Immature natural killer cell (primary cell): ENCODE data around the gene NEK6. TPM values are rescaled to one million over a fixed set of nuclear protein-coding genes. Genes with fewer than 3 reads are reported as not detected.

Source experiments
- DNase-seq, 3 donors: peaks; one replicate each; pipeline ENCODE4 v3.0.0; 2022; ENCODE audit warnings: mixed read lengths in 1 of 3
- H3K27ac Mint-ChIP-seq, 6 donors: one replicate each; pipeline ENCODE4 v1.8.0; 2020; ENCODE audit warnings: mixed read lengths in 6 of 6, mild to moderate bottlenecking in 5 of 6, inconsistent platforms in 4 of 6, moderate library complexity in 3 of 6
- H3K27me3 Mint-ChIP-seq, 3 donors: one replicate each; pipeline ENCODE4 v1.8.0; 2020 to 2021; ENCODE audit warnings: low read depth in 3 of 3, mild to moderate bottlenecking in 3 of 3, mixed read lengths in 3 of 3, moderate library complexity in 3 of 3, inconsistent platforms in 1 of 3
- H3K36me3 Mint-ChIP-seq, 3 donors: one replicate each; pipeline ENCODE4 v1.8.0; 2020; ENCODE audit warnings: mixed read lengths in 3 of 3, inconsistent platforms in 2 of 3, mild to moderate bottlenecking in 2 of 3
- H3K4me1 Mint-ChIP-seq, 2 donors: one replicate each; pipeline ENCODE4 v1.8.0; 2020; ENCODE audit warnings: inconsistent platforms in 2 of 2, mild to moderate bottlenecking in 2 of 2, mixed read lengths in 2 of 2, moderate library complexity in 1 of 2
- H3K4me3 Mint-ChIP-seq, 5 donors: one replicate each; pipeline ENCODE4 v1.8.0; 2020; ENCODE audit warnings: mild to moderate bottlenecking in 5 of 5, mixed read lengths in 5 of 5, inconsistent platforms in 3 of 5, moderate library complexity in 3 of 5
- H3K9me3 Mint-ChIP-seq, 6 donors: one replicate each; pipeline ENCODE4 v1.8.0; 2020; ENCODE audit warnings: mild to moderate bottlenecking in 6 of 6, mixed read lengths in 6 of 6, inconsistent platforms in 4 of 6, moderate library complexity in 3 of 6
- polyA plus RNA-seq, 3 donors: library from polyadenylated mRNA; unstranded; fragments of 300-500 nt; fragmentation: Illumina TruSeq; gene quantifications; one replicate each; pipeline ENCODE4 v1.2.3, GENCODE V29; 2021

NEK6 gene
- polyA plus RNA-seq, 3 donors from 2014 or later = 8.8 to 18.0 (median 13.8) TPM

DNA sequence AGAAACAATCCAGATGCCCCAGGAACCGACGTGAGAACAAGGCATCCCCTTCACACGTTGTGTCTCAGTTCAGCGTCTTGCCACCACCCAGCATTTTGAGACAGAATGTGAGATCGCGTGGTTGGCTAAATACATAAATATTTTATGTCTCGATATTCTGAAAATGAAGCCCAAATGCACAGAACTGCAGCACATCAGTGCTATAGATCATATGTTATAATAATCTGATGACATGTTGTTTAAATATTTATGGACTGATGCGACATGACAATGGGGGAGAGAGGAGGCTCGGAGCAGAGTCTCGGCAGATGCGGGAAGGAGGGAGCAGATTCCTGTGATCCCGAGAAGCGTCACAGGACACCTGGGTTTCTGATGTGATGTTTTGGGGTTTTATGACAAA lies 10.9 kb downstream of the NEK6 start:
- Mint-ChIP-seq H3K27me3 (peaks cover 0 to 3% (median 2%) of the 10 kb centered on the region in 3 donors), H3K36me3 (no peaks in the 10 kb centered on the region), H3K27ac (peak overlapping the region in 3 of 6 donors; percentile 51 to 84 (median 63)), H3K4me3 (peak overlapping the region in 1 of 5 donors; percentile 27), H3K9me3 (no peaks in the 10 kb centered on the region), H3K4me1 (peaks cover 82 to 87% of the 10 kb centered on the region in 2 donors)
- no peak for DNase-seq

DNA sequence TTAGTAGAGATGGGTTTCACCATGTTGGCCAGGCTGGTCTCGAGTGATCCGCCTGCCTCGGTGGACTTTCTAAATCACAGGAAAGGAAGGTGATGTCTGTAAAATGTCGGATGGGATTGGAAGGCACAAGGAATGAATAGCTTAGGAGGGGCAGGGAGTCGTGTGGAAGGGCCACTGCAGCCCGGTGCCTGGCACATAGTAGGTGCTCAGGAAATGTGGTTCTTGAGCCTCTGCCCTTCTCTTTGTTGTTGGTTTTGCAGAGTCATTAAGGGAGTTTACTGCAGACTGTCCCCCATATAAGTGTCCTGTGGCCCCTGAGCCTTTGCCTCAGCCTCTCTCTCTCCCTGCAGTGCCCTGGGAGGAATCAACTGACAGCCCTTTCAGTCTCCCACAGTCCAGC lies 11.8 kb downstream of the NEK6 start:
- Mint-ChIP-seq H3K27ac (peak overlapping the region in 2 of 6 donors; percentile 11 to 45), H3K4me1 (peaks cover 86 to 90% of the 10 kb centered on the region in 2 donors), H3K36me3 (no peaks in the 10 kb centered on the region), H3K27me3 (peaks cover 0 to 2% (median 2%) of the 10 kb centered on the region in 3 donors), H3K4me3 (no peak overlapping the region), H3K9me3 (no peaks in the 10 kb centered on the region)
- no peak for DNase-seq

DNA sequence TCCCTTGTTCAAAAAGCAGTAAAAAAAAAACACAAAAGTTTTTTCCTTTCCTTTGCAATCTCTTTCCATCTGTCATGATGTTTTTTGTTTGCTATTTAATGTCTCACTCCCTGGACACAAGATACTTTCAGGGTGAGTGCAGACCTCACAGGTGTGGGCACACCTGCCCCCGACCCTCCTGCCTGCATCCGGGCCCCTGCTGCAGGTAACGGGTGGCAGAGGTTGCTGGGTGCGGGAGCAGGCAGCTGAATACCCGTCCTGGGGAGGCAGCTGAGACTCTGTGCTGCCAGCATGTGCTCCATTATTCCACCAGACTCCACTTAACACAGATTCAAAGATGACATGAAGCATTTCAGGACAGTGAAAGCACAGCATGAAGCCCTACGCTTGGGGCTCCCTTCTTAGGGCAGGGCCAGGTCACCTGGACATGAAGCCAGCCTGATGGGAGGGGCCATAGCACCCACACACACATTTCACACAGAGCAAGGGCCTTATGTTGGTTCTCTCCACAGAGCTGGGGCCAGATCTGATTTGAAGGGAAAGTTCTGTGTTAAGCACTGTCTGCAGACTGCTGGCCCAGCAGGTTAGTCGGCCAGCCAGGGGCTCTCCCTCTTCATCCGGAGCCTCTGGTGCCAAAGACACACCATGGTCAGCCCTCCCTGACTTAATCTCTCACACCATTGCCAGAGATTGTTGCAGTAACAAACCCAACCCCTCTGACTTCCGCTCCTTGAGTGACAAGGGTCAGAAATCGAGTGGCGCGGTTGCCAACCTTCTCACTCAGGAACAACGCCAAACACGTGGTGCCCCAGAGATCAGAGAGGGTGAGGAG lies 13.0 kb downstream of the NEK6 start:
- Mint-ChIP-seq H3K27ac (peak overlapping the region; percentile 34 to 83 (median 56)), H3K27me3 (peaks cover 0 to 2% (median 2%) of the 10 kb centered on the region in 3 donors), H3K9me3 (no peaks in the 10 kb centered on the region), H3K4me1 (peaks cover 86 to 87% of the 10 kb centered on the region in 2 donors), H3K4me3 (peak overlapping the region; percentile 26 to 63 (median 39)), H3K36me3 (no peaks in the 10 kb centered on the region)
- DNase-seq = peak in 2 of 3 donors; percentile 36 to 46

GRCh38 chr9:124271660-124272059 lies 13.9 kb downstream of the NEK6 start:
- H3K27ac Mint-ChIP-seq = peak overlapping the region in 1 of 6 donors; percentile 34
- no peaks in the 10 kb centered on the region for H3K9me3 Mint-ChIP-seq
- H3K36me3 Mint-ChIP-seq = no peaks in the 10 kb centered on the region
- peaks cover 83 to 87% of the 10 kb centered on the region in 2 donors for H3K4me1 Mint-ChIP-seq
- H3K4me3 Mint-ChIP-seq = no peak overlapping the region
- H3K27me3 Mint-ChIP-seq = peaks cover 0 to 2% (median 2%) of the 10 kb centered on the region in 3 donors
- no peak for DNase-seq

GRCh38 chr9:124272118-124272517 lies 14.4 kb downstream of the NEK6 start:
- Mint-ChIP-seq H3K27me3 (peaks cover 0 to 2% (median 2%) of the 10 kb centered on the region in 3 donors), H3K4me1 (peaks cover 79 to 85% of the 10 kb centered on the region in 2 donors), H3K4me3 (no peak overlapping the region), H3K36me3 (no peaks in the 10 kb centered on the region), H3K9me3 (no peaks in the 10 kb centered on the region), H3K27ac (no peak overlapping the region)
- DNase-seq = no peak

GRCh38 chr9:124272979-124273378 lies 15.2 kb downstream of the NEK6 start:
- Mint-ChIP-seq H3K27me3 (peaks cover 0 to 2% (median 0%) of the 10 kb centered on the region in 3 donors), H3K27ac (peak overlapping the region in 2 of 6 donors; percentile 21 to 40), H3K4me3 (peak overlapping the region in 1 of 5 donors; percentile 12), H3K36me3 (no peaks in the 10 kb centered on the region), H3K4me1 (peaks cover 75 to 82% of the 10 kb centered on the region in 2 donors), H3K9me3 (no peaks in the 10 kb centered on the region)
- no peak for DNase-seq

DNA sequence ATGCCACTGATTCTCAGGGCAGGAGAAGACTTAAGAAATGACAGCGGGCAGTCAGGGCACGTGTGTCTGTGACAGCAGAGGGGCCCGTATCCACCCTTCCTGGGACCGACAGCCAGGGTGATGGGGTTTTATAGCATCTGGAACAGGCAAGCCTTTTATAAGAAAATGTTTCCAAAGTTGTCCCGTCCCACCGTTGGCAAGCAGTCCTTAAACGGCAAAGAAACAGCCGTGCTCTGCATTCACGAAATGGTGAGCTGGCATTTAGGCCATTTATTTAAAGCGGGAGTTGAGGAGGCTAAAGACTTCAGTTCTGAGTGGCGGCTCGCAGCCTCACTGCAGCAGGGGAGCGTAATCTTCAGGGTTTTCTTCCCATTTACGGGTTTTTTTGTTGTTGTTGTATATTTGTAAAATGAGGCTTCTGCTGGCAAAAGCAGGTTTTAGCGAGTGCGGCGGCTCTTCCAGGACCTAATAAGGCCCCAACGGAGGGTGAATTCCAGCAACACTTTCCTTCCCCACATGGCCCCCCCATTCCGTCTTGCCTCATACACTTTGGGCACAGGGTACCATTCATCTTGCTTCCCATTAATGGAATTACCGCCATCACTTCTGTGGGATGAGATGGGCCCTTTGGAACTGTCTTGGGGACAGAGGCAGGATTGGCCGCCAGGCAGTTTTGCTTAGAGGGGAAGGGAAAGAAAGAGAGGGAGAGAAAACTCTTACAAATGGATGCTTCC lies 15.8 kb downstream of the NEK6 start:
- Mint-ChIP-seq H3K27ac (no peak overlapping the region), H3K27me3 (peaks cover 0 to 2% (median 0%) of the 10 kb centered on the region in 3 donors), H3K4me3 (no peak overlapping the region), H3K4me1 (peaks cover 74 to 80% of the 10 kb centered on the region in 2 donors), H3K9me3 (no peaks in the 10 kb centered on the region), H3K36me3 (no peaks in the 10 kb centered on the region)
- no peak for DNase-seq

- Mint-ChIP-seq H3K4me1 (peaks cover 73 to 76% of the 10 kb centered on the region in 2 donors), H3K4me3 (no peak overlapping the region)
Observed at GRCh38 chr9:124274226-124274625, 16.5 kb downstream of the NEK6 start.

DNA sequence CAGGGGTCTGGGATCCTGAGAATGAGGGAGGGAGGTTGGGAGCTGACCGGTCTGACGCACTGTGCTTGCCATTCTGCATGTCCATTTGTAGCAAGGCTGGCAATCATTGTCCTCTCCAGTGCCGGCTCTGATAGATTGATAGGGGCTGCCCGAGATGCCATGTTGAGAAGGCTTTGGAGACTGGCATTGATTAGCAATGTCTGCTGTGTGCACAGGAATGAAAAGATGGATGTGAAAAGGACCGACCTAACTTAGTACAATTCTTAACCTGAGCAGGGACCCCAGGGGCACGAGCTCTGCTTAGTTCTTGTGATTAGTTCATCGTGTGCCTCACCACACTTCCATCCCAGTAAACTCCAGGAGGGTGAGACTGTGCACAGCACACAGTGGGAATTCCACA lies 17.0 kb downstream of the NEK6 start:
- Mint-ChIP-seq H3K27ac (no peak overlapping the region), H3K4me3 (no peak overlapping the region), H3K36me3 (no peaks in the 10 kb centered on the region), H3K4me1 (peaks cover 72% of the 10 kb centered on the region in 2 donors), H3K9me3 (no peaks in the 10 kb centered on the region), H3K27me3 (peaks cover 0 to 2% (median 1%) of the 10 kb centered on the region in 3 donors)
- no peak for DNase-seq

More at GRCh38 chr9:124274226-124274625, 16.5 kb downstream of the NEK6 start:
- no peak overlapping the region for H3K27ac Mint-ChIP-seq
- no peaks in the 10 kb centered on the region for H3K36me3 Mint-ChIP-seq
- H3K9me3 Mint-ChIP-seq = no peaks in the 10 kb centered on the region
- peaks cover 0 to 2% (median 0%) of the 10 kb centered on the region in 3 donors for H3K27me3 Mint-ChIP-seq
- DNase-seq = no peak

- peaks cover 66 to 67% of the 10 kb centered on the region in 2 donors for H3K4me1 Mint-ChIP-seq
- H3K4me3 Mint-ChIP-seq = no peak overlapping the region
- H3K27ac Mint-ChIP-seq = no peak overlapping the region
- no peak for DNase-seq
- peaks cover 0 to 2% (median 1%) of the 10 kb centered on the region in 3 donors for H3K27me3 Mint-ChIP-seq
- H3K36me3 Mint-ChIP-seq = no peaks in the 10 kb centered on the region
- no peaks in the 10 kb centered on the region for H3K9me3 Mint-ChIP-seq
Observed at GRCh38 chr9:124277420-124277819, 19.7 kb downstream of the NEK6 start.

GRCh38 chr9:124278054-124278540 lies 20.3 kb downstream of the NEK6 start:
- peak overlapping the region in 1 of 6 donors; percentile 34 for H3K27ac Mint-ChIP-seq
- no peaks in the 10 kb centered on the region for H3K9me3 Mint-ChIP-seq
- H3K36me3 Mint-ChIP-seq = no peaks in the 10 kb centered on the region
- peaks cover 0 to 1% (median 0%) of the 10 kb centered on the region in 3 donors for H3K27me3 Mint-ChIP-seq
- no peak overlapping the region for H3K4me3 Mint-ChIP-seq
- DNase-seq = no peak
- peaks cover 59 to 60% of the 10 kb centered on the region in 2 donors for H3K4me1 Mint-ChIP-seq

- Mint-ChIP-seq H3K4me1 (peaks cover 46 to 58% of the 10 kb centered on the region in 2 donors), H3K4me3 (no peak overlapping the region), H3K27ac (peak overlapping the region in 2 of 6 donors; percentile 44 to 67), H3K36me3 (no peaks in the 10 kb centered on the region), H3K27me3 (peaks cover 0 to 1% (median 0%) of the 10 kb centered on the region in 3 donors), H3K9me3 (no peaks in the 10 kb centered on the region)
- DNase-seq = no peak
Observed at GRCh38 chr9:124279531-124280175, 21.9 kb downstream of the NEK6 start.

GRCh38 chr9:124280176-124280691 lies 22.5 kb downstream of the NEK6 start:
- Mint-ChIP-seq H3K4me3 (no peak overlapping the region), H3K4me1 (peaks cover 48 to 60% of the 10 kb centered on the region in 2 donors), H3K27ac (no peak overlapping the region)

More at GRCh38 chr9:124280176-124280691, 22.5 kb downstream of the NEK6 start:
- H3K36me3 Mint-ChIP-seq = no peaks in the 10 kb centered on the region
- no peak for DNase-seq
- peaks cover 0 to 1% (median 0%) of the 10 kb centered on the region in 3 donors for H3K27me3 Mint-ChIP-seq
- H3K9me3 Mint-ChIP-seq = no peaks in the 10 kb centered on the region
